Activated CD4-positive, alpha-beta T cell treated with anti-CD3 and anti-CD28 coated beads for 1 hour (primary cell): ENCODE data around the gene PUM1.
"Not testable (repeated sequence)": the region's sequence is repeated elsewhere in the genome, so short reads cannot be mapped to it uniquely, and the experiment has no call there.

Experiments
- DNase-seq: peaks from one replicate; pipeline ENCODE4 v3.0.0-alpha.2; 2020

The PUM1 gene

DNA sequence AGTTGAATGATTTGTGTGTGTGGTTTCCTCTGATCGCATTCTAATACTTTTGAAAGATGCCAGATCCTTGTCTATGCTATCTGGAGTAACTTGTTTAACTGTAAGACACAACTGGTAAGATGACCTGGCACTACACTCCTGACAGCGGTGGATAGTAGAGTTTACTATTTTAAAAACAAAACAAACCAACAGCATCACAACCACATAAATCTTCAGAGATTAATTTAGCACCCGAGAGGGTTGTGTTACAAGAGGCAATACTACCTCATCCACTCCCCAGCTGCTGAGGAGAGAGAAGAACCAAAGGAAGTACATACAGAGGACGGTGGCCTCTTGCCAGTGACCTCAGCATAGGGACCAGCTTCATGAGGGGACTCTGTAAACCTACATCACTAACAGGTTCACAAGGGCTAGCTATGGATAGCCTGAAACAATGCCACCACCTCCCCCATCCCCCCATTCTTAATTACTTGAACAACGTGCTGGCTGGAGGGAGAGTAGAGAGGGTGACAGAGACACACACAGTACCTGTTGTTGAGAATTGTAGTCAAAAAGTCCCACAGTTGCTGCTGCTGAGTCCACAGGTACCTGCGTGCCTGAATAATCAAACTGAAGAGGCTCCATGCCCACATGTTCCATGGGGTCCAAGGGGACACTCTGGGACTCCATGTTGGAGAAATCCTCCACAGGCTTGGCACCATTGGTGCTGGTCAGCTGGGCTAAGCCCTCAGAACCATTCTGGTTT is 73.5 kb downstream of the PUM1 start:
- DNase-seq = no peak

DNA sequence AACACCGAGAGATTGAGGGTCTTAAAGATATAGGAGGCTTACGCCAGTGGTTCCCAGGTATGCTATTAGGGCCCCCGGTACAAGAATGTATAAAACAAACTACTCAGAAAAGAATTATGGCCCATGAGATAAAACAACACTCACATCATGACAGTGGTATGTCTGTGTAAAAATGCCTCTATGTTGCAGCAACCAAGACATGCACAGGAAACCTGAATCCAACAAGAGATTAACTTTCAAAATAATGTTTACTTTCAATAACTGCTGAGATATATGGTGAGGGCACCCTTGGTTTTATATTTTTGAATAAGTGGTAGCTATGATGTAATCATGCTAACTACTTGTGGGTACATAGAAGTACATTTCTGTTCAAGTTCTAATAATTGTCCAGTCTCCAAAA is 74.9 kb downstream of the PUM1 start:
- no peak for DNase-seq

DNA sequence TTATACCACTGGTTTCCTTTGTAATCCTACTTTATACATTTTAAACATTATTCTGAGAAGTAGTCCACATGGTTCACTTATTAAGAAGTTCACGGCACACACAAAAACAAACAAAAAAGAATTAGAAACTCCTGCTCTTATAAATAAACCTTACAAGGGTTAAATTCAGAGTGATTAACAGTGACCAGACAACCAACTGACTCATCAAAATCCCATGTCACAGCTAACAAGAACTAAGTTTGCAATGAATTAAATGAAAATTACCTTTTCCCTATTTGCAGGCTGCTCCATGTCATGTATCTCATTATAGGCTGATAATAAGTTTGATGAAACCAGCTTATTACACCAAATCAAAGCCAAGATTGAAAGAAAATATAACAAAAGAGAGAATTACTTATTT is 77.5 kb downstream of the PUM1 start:
- DNase-seq = no peak

DNA sequence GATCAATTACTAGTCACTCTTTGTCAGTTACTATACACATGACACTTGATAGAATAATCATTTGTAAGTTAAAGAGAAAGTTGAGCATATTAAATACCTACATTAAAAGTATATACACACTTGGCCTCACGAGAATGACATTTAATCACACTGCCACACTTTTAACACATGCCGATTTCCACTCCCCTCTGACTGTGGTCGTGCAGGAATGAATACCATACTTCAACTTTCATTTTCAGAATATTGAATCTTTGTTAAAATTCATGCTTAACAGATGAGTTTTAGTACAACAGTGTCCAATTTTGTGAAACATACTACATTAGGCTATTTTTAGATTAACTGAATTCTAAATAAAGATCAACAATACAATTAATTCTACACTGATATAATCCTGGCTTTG is 78.8 kb downstream of the PUM1 start:
- no peak for DNase-seq

DNA sequence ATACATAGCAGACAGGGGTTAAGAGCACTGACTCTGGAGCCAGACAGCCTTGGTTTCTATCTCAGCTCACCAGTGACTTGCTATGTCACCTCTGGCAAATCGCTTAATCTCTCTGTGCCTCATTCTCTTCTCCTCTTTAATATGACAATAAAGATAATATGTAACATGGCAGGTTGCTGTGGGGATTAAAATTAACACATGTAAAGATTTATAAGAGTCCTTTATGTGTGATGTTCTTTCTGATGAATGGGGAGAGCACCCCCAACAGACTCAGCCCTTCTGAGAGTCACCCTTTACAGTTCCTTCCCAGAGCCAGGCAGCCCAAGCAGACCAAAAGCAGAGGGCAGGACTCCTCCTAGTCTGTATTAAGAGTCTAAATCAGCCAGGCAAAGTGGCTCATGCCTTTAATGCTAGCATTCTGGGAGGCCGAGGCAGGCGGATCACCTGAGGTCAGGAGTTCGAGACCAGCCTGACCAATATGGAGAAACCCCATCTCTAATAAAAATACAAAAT is 80.5 kb downstream of the PUM1 start:
- no peak for DNase-seq

DNA sequence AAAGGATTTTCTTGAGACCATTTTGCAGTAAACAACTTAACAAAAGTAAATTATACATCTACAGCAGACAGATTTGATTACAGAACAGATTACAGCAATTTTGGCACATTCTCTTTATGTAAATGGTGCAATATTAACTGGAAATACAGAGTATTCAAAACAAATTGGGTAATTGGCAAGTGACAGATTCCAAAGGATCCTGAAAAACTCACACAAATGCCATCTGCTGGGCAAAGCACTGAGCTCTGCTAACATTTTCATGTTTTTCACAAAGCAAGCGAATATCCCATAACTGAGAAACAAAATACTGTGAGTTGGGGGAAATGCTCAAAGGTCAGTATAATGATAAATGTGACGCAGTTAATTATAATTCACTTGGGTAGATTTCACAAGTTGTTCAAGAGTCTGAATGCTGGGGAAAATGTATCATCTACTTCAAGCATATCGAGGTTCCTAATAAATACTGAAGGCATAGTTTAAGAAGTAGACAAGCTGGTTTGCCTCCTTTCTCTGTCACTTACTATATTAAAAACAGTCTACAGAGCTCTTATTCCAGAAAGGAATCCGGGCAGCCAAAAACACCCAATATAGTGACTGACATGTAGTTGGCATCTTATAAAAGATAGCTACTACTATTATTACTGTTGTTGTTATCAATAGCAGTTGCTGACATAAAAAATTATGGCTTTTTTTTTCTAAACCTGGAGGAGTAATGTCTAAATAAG is 81.2 kb downstream of the PUM1 start:
- no peak for DNase-seq

DNA sequence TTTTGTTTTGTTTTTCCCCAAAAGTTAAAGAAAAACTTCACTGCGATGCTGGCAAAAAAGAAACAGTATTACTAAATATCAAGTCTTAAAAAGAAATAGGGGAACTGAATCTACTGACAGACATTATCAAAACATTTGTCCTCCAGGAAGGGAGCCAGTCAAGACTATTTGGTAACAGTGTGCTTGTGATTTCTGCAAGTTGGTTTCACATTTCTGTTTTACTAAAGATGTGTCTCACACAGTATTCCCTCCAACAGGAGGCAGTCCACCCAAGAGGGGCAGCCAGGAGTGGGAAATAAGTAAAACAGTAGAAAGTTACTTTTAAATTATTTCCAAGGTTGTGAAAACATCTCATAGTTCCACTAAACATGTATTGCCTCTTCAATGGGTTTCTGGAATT is 82.6 kb downstream of the PUM1 start:
- no peak for DNase-seq

DNA sequence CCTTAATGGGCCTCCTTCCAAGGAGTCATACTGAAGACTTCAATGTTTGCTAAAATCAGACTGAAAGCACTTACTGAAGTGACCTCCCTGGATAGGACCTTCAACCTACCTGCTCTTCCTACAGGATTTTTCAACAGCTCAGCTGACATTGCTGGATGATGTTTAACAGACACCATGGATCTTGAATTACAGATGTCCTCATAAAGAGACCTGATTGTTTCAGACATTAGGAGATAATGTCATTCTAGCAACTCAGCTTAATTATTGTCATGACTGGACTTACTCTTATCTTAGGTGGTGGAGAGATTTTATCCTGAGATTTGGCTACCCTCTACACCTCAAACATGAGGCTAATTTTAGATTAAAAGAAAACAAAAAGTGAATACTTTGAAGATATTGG is 83.1 kb downstream of the PUM1 start:
- DNase-seq = no peak

DNA sequence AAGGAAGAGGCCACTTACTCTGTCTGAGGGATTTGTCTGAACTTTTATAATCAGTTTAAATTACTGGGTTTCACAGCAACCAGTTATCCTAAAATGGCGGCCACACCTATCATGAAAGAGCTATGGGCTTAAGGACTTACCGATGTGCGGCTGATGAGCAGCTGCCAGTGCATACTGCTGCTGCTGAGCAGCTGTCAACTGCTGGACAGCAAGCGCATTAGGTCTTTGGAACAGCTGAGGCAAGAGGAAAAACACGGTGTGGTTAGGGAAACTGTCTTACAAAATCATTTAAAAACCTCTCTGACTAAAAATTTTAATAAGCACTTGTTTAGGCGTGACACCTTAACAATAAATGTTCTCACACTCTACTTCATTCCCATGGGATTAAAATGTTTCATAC is 84.3 kb downstream of the PUM1 start:
- no peak for DNase-seq

DNA sequence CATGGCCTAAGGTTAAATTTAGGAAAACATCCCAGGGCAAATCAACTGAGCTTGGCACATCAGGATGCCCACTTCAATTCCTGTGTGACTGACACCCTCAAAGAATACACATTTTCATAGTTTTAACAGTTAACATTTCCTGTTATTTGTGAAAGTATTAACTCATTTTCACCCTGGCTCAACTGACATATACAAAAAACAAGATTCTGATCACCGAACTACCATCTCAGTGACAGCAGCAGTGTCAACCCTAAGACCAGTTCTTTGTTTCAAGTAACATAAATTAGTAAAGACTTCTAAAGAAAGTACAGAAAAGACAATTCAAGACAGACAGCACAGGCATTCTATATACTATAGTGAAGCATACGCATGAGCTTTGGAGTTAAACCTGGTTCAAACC is 88.0 kb downstream of the PUM1 start:
- DNase-seq = no peak

DNA sequence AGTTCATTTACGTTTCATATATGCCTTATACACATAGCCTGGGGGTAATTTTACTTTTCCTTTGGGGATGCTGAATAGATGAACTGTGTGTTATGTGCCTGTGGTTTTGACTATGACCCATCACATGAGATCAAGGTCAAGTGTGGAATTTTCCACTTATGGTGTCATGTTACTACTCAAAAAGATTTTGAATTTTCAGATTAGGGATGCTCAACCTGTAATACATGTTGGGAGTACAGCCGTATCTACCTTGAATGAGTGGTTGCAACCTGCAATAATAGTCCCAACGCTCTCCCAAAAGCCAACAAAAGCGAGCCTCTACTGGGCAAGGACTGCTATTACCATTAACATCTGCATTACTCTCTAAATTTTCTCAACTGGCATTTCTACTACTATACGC is 88.4 kb downstream of the PUM1 start:
- no peak for DNase-seq

DNA sequence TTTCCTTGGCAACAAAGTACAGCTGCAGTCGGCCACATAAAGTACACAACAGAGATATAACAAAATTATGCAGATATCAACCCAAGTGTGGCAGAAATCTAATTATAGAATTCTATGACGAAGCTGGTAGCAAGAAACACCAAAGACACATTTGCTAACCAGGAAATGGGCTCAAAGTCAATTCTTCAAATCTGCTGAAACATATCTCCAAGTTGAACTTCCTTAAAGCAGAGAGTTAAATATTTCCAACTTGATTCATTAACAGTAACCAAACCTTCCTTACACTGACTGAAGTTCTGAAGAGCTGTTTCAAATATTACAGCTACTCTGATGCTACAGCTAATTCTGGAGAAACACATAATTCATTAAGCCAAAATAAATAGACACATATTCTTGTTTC is 89.4 kb downstream of the PUM1 start:
- DNase-seq = no peak

DNA sequence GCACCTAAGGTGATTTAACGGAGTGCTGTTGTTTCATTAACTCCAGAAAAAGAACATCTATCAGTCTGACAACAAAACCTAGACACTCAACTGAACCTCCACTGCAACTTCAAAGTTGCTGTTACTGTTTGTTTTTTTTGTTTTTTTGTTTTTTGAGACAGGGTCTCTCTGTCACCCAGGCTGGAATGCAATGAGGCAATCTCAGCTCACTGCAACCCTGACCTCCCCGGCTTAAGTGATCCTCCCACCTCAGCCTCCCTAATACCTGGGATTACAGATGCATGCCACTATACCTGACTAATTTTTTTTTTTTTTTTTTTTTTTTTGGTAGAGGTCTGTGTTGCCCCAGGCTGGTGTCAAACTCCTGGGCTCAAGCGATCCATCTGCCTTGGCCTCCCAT is 90.3 kb downstream of the PUM1 start:
- DNase-seq = no peak

DNA sequence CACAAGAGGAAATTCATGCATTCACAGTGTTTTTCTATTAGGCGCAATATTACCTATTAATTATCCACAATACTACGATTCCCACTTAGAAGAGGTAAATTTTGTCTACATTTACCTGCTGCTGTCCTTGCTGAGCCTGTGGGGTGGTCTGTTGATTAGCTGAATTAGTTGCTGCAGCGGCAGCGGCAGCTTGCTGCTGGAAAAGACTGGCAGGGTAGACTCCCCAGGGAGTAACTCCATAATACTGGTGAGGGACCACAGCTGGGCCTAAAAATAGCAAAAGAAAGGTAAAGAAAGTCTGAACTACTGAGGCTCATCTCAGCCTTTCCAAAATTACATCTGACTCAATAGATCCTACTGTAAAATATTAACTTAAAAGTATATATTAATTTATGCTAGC is 91.0 kb downstream of the PUM1 start:
- no peak for DNase-seq

DNA sequence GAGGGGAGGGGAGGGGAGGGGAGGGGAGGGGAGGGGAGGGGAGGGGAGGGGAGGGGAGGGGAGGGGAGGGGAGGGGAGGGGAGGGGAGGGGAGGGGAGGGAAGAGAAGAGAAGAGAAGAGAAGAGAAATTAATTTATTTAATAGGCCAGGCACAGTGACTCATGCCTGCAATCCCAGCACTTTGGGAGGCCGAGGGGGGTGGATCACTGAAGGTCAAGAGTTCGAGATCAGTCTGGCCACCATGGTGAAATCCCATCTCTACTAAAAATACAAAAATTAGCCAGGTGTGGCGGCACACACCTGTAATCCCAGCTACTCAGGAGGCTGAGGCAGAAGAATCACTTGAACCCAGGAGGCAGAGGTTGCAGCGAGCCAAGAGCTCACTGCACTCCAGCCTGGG is 93.2 kb downstream of the PUM1 start:
- not testable (repeated sequence) for DNase-seq

DNA sequence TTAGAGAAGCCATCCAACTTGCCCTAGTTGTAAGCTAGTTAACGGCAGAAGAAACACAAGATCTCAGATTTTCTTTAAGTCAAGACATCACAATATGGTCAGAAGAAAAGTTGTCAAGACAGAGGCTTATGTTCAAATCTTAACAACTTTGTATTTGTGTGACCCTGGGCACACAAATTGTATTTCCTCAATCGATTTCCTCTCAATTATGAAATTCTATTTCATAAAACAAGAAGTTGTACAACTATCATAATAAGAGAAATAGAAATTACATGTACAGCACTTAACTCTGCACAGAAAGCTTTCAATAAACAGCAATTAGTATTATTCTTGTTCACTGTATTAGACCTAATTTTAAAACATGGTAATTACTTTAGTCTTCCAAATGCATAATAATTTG is 94.0 kb downstream of the PUM1 start:
- DNase-seq = no peak

DNA sequence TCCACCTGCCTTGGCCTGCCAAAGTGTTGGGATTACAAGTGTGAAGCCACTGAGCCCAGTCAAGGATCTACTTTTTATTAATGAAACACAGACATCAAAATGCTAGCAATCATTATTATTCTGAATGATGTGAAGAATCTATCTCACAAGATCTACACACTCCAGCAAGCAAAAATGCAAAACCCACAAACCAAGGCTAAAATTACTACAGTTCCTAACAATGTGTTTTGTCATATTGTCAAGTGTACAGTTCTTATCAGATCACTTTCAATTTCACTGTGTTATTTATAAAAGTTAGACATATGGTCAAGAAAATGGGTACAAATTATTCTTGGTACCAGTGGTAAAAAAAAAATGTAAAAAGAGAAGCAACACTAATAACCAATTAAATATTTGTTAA is 95.6 kb downstream of the PUM1 start:
- no peak for DNase-seq

DNA sequence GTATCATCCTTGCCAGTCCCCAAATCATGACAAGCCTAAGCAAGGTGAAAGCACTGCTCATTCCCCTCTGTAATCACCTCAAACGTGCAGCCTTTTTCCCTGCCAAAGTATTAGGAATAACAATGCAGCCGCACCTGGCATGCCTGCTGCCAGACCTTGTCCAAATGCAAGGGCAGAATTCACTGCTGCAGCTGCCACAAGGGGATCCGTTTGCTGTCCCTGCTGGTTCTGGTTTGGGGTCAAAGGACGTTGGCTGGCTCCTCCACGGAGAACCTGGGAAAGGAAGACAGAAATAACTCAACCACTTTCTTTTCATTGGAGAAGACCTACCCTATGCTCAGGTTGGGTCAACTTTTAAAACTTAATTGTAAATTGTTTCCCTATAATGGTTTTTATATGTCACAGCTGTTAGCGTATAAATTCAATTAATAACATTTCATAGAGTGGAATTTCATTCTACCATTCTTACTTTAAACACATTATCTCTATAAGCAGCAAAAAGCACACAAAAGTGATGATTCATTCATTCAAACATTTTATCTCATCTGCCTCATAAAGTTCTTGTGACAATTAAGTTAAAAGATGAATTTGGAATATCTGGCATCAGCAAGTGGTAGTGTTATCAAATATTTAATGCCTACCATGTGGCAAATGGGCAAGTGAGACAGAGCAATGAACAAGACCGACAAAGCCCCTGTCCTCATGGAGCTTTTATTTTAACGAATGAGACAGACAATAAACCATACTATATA is 97.1 kb downstream of the PUM1 start:
- DNase-seq = no peak

DNA sequence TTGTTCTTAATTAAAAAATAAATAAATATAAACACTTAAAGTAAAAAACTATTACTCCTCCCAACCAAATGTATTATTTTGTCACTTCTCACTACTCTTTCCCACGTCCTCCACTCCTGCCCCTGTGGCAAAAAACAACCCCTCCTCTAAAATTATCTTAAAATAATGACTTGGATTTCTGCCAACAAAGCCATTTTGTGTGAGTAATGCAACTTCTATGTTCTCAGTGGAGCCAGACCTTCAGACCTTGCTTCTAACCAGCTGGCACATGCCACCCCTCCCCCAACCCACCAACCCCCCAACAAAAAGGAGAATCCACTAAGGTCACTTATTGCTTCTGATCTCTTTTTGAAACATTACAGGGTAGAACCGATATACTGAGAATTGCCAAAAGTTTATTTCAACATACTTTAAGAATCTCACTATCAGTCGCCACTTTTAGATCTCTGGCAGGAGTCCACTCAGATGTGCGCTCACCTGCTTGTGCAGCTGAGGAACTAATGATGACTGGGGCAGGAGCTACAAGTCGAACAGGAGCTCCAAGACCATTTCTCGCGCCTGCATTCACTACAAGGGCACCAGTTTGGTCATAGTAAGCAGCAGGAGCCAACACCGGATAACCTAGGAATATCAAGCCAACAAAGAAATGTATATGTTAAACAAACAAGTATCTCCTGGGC is 98.7 kb downstream of the PUM1 start:
- no peak for DNase-seq

DNA sequence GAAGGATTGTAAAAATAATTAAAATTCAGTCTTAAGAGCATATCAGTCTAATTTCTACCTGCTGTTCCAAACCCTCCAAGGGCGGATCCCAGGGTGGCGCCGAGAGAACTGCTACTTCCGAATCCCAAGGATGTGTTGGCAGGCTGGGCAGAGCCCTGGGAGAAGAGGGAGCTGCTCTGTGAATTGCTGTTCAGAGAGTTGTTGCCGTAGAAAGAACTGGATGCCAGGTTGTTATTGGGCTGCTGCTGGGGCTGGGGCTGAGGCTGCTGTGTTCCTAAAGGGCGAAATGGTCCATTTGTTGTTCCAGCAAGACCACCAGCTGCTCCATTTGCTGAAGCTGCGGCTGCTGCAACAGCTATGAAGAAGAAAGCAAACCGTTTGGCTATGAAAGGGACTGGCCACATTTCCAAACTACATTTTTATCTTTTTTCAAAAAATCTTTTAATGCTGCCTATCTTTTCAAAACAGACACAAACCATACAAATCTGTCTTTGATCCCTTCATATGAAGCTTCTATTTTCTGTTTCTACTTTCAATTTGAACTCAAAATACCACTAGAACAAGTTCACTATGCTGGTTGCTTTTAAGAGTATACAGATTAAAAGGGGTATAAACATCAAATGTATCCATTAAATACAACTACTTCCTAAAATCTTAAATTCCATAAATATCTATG is 99.5 kb downstream of the PUM1 start:
- DNase-seq = no peak

DNA sequence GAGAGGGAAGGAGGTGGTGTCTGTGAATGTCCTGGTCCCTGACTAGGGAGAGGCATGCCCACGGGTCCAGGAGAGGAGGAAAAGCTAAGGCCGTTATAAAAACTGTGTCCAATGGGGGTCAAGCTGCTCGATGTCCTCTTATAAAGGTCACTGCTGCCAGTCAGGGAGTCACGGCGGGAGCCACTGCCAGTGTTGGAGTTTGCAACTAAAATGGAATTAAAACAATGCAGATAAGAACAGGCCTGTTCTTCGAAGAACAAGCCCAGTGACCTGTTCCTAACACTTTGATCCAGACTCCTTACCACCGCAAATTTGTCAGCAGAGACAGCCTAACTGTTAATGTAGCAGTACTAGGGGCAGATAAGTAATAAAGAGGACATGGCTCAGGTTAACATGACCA is 100.8 kb downstream of the PUM1 start:
- DNase-seq = no peak

DNA sequence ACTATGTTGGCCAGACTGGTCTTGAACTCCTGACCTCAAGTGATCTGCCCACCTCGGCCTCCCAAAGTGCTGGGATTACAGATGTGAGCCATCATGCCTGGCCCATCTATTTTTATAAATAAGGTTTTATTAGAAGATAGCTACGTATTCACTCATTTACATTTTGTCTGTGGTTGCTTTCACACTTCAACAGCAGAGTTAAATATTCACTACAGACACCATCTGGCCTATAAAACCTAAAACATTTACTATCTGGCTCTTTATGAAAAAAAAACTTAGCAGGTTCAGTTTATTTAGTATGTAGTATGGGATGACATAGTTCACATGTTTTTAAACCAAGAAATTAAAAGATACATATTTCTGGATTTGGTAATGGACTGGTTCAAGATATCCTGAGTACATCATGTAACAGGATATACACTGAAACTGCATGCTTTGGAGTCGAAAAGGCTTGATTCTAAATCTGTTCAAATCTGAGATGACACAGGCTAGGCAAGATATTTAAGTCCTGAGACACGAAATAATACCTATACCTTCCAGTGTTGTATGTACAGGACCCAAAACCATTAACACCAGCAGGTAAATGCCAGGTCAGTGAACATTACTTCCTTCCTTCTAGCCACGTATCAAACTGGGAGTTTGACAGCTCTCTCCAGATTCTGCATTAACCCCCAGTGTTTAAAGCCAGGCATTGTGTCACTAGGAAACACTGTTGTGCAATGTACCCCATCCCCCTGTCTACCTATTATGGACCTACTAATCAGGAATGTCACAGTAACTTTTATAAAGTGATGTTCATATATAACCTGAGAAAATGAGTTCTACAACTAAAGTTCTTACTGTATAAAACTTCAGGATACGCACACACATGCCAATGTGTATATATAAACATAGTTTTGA is 102.7 kb downstream of the PUM1 start:
- no peak for DNase-seq
